ENCODE results near the gene TNFRSF17. TPM values are rescaled to one million over a fixed set of nuclear protein-coding genes. Genes with fewer than 3 reads are reported as not detected.

TNFRSF17 gene
- total and polyA plus RNA-seq, 2 of the 13 experiments (the other 11 are each of a cell fraction or from before 2014, with no cell fraction given), result not detected

DNA sequence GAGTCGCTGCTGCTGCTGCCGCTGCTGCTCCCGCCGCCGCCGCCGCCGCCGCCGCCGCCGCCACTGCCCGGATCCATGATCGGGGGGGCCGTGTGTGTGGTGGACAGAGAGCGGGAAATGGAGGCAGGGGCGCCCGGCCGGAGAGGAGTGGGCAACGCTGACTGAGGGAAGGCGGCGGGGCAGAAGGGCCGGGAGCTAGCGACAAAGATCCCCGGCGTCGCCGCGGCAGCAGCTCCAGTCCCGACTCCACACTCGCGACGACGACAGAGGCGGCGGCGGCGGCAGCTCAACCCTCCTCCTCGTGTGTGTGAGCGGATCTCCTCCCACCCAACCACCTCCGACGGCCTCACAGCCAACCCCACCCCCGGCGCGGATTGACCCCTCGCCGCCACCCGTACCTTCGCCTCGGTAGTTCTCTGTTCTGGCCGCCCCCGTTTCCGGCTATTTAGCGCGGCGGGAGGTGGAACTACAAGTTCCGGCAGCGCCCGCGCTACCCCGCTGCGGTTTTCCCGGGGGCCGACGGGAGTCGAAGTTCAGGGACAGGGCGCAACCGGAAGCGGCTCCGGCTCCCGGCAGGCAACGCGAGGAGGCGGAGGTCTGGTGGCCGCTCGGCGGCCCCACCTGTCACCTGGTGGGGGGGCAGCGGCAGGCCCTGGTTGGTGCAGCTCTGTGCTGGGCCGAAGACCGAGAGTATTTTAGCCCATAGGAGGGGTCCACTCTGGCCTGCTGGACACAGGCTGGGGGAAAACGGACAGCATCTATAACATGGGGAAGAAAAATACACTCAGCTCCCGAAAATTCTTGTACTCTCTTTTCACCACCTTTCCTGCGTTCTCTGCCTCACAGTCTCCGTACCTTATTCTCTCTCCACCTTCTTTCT is 49.1 kb upstream of the TNFRSF17 start, which contains the start of gene GSPT1 (continued):
- TF ChIP-seq SALL1 (CRISPR knock-in tag; IDR thresholded peaks at IDR 0.05) (peak; percentile 83; the same call in 1 of the 2 replicates), MIER3 (CRISPR knock-in tag; IDR thresholded peaks at IDR 0.05; ENCODE audit: borderline replicate concordance) (peak; percentile 95), ATF3 (CRISPR knock-in tag; IDR thresholded peaks at IDR 0.05) (peak; percentile 68), ZNF33B (CRISPR knock-in tag; IDR thresholded peaks at IDR 0.05) (peak; percentile 53; the same call in 1 of the 2 replicates), PATZ1 (CRISPR knock-in tag; IDR thresholded peaks at IDR 0.05) (peak; percentile 96), SP140L (CRISPR knock-in tag; IDR thresholded peaks at IDR 0.05; ENCODE audit: borderline replicate concordance) (0 out of 2 replicates have a peak, but pooled peaks have one; percentile 66), HDAC1 (CRISPR knock-in tag; IDR thresholded peaks at IDR 0.05) (peak; percentile 95), ATF4 (CRISPR knock-in tag; IDR thresholded peaks at IDR 0.05) (peak in 1 of 2 experiments; percentile 77; a peak in 2 of 4 replicates), ZNF337 (CRISPR knock-in tag; IDR thresholded peaks at IDR 0.05; ENCODE audit: borderline replicate concordance, low read depth) (no peak; the same call in 1 of the 2 replicates), SNRNP70 (IDR thresholded peaks at IDR 0.05; ENCODE audit: low read depth, low read length) (no peak), ZNF546 (CRISPR knock-in tag; conservative IDR thresholded peaks at IDR 0.05) (no peak), ZNF558 (CRISPR knock-in tag; IDR thresholded peaks at IDR 0.05; ENCODE audit: borderline replicate concordance) (peak; percentile 18; the same call in 1 of the 2 replicates)
- TF ChIP-seq, protein P1, sequence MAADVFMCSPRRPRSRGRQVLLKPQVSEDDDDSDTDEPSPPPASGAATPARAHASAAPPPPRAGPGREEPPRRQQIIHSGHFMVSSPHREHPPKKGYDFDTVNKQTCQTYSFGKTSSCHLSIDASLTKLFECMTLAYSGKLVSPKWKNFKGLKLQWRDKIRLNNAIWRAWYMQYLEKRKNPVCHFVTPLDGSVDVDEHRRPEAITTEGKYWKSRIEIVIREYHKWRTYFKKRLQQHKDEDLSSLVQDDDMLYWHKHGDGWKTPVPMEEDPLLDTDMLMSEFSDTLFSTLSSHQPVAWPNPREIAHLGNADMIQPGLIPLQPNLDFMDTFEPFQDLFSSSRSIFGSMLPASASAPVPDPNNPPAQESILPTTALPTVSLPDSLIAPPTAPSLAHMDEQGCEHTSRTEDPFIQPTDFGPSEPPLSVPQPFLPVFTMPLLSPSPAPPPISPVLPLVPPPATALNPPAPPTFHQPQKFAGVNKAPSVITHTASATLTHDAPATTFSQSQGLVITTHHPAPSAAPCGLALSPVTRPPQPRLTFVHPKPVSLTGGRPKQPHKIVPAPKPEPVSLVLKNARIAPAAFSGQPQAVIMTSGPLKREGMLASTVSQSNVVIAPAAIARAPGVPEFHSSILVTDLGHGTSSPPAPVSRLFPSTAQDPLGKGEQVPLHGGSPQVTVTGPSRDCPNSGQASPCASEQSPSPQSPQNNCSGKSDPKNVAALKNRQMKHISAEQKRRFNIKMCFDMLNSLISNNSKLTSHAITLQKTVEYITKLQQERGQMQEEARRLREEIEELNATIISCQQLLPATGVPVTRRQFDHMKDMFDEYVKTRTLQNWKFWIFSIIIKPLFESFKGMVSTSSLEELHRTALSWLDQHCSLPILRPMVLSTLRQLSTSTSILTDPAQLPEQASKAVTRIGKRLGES (CRISPR knock-in tag; IDR thresholded peaks at IDR 0.05; ENCODE audit: borderline replicate concordance), result peak; percentile 34; the same call in 1 of the 2 replicates
- TF ChIP-seq, protein P2, sequence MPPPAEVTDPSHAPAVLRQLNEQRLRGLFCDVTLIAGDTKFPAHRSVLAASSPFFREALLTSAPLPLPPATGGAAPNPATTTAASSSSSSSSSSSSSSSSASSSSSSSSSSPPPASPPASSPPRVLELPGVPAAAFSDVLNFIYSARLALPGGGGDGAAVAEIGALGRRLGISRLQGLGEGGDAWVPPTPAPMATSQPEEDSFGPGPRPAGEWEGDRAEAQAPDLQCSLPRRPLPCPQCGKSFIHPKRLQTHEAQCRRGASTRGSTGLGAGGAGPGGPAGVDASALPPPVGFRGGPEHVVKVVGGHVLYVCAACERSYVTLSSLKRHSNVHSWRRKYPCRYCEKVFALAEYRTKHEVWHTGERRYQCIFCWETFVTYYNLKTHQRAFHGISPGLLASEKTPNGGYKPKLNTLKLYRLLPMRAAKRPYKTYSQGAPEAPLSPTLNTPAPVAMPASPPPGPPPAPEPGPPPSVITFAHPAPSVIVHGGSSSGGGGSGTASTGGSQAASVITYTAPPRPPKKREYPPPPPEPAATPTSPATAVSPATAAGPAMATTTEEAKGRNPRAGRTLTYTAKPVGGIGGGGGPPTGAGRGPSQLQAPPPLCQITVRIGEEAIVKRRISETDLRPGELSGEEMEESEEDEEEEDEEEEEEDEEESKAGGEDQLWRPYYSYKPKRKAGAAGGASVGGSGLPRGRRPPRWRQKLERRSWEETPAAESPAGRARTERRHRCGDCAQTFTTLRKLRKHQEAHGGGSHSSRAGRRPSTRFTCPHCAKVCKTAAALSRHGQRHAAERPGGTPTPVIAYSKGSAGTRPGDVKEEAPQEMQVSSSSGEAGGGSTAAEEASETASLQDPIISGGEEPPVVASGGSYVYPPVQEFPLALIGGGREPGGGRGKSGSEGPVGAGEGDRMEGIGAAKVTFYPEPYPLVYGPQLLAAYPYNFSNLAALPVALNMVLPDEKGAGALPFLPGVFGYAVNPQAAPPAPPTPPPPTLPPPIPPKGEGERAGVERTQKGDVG (CRISPR knock-in tag; IDR thresholded peaks at IDR 0.05; ENCODE audit: borderline replicate concordance), result peak; percentile 83; the same call in 1 of the 2 replicates
- TF ChIP-seq, protein P3, sequence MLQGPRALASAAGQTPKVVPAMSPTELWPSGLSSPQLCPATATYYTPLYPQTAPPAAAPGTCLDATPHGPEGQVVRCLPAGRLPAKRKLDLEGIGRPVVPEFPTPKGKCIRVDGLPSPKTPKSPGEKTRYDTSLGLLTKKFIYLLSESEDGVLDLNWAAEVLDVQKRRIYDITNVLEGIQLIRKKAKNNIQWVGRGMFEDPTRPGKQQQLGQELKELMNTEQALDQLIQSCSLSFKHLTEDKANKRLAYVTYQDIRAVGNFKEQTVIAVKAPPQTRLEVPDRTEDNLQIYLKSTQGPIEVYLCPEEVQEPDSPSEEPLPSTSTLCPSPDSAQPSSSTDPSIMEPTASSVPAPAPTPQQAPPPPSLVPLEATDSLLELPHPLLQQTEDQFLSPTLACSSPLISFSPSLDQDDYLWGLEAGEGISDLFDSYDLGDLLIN (CRISPR knock-in tag; IDR thresholded peaks at IDR 0.05; ENCODE audit: borderline replicate concordance), result peak; percentile 98; the same call in 1 of the 2 replicates

Data from HepG2 (cell line).